Measurements from ENCODE around the gene LY6G6F.
"Not testable (repeated sequence)": the region's sequence is repeated elsewhere in the genome, so short reads cannot be mapped to it uniquely, and the experiment has no call there.

LY6G6F gene

DNA sequence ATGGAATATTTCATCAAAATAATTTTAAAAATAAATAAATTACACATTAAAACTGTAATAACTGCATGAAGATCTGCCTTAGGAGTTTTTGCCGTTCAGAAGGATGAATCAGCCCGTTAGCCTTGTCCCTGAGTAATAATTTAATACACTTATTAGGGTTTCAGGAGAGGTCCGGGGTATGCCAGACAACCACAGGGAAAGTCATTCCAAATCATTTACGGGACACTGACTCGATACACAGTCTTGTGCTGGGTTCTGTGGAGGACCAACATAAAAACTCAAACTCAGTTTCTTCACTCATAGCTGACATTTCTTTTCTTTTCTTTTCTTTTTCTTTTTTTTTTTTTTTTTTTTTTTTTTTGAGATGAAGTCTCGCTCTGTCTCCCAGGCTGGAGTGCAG lies 735 bp upstream of the LY6G6F start:
- DNase-seq: no peak

DNA sequence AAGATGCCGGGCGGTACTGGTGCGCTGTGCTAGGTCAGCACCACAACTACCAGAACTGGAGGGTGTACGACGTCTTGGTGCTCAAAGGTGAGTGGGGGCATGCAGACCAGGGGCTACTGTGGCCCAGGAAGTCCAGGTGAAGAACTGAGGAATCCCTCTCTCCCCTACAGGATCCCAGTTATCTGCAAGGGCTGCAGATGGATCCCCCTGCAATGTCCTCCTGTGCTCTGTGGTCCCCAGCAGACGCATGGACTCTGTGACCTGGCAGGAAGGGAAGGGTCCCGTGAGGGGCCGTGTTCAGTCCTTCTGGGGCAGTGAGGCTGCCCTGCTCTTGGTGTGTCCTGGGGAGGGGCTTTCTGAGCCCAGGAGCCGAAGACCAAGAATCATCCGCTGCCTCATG lies 1.0 kb downstream of the LY6G6F start:
- no peak for DNase-seq

DNA sequence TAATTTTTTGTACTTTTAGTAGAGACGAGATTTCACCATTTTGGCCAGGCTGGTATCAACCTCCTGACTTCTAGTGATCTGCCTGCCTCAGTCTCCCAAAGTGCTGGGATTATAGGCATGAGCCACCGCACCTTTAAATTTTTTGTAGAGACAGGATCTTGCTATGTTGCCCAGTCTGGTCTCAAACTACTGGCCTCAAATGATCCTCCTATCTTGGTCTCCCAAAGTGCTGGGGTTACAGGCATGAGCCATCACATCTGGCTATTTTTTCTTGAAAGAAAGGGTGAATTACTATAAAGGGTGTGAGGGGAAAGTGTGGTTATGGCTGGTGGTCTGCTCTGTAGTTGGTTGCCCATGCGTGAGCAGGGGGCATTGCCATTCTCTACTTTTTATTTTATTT lies 1.6 kb downstream of the LY6G6F start:
- no peak for DNase-seq

DNA sequence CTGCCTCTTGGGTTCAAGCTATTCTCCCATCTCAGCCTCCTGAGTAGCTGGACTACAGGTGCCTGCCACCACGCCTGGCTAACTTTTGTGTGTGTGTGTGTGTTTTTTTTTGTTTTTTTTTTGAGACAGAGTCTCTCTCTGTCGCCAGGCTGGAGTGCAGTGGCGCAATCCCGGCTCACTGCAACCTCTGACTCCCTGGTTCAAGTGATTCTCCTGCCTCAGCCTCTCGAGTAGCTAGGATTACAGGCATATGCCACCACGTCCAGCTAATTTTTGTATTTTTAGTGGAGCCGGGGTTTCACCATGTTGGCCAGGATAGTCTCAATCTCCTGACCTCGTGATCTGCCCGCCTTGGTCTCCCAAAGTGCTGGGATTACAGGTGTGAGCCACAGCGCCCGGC lies 2.5 kb downstream of the LY6G6F start:
- not testable (repeated sequence) for DNase-seq

DNA sequence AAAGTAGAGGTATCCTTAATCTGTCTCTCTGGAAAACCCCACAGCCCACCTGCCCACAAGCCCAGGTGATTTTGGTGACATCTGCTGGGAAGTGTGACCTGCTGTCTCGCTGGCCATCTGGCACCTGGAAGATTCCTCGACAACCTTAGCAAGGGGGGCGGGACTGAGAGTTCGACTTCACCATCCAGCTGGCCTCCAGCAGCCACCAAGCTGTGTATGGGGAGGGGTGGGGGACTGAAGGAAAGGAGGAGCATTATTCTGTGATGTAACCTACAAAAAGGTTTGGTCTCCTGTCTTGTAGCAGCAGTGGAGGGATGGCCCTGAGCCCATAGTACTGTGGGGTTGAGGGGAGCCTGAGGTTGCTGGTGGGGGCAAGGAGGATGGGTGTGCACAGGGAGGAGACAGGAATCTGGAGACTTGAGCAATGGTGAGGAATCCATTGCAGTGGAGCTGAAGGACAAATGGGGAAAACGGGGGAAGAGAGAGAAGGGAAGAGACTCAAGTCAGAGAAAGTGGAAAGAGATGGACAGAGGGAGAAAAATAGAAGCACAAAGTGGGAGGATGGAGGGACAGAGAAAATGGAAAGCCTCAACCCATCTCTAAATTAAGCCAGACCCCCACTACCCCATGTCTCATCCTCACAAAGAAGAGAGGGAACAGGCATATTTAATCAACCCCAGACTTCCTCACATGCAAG lies 4.0 kb downstream of the LY6G6F start:
- DNase-seq: no peak

DNA sequence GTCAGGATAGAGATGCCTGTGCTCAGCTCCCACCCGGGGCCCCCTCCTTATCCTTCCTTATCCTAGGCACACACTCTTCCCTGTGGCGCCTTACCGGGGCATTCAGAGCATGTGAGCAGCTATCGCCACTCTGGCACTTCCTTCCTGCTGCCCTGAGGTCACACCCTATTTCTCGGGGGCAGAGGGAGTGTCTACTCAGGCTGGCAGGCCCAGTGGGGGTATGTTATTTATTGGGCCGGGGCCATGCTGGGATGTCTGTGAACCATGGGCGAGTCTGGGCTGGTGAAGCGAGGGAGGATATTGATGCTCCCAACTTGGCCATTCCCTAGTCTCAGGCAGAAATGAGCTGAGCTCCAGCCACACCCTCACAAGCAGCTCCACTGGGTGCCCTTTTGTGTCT lies 4.6 kb downstream of the LY6G6F start:
- DNase-seq: no peak

DNA sequence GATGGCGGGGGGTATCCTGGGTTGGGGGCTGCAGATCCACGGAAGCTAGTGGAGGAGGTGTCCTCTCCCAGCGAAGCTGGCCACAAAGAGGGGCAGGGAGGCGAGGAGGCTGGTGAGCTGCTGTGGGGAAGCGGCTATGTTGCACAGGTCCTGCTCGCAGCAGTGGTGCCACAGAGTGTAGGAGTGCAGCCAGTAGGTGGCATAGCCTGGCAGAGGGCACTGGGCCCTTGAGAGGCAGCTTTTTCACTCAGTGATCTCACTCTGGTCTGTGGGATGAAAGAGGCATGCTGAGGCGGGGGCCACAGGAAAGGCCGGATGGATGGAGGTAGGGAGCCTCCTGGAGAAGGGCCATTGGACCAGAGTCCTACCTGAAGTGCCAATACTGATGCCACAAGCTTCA lies 5.6 kb downstream of the LY6G6F start:
- no peak for DNase-seq

DNA sequence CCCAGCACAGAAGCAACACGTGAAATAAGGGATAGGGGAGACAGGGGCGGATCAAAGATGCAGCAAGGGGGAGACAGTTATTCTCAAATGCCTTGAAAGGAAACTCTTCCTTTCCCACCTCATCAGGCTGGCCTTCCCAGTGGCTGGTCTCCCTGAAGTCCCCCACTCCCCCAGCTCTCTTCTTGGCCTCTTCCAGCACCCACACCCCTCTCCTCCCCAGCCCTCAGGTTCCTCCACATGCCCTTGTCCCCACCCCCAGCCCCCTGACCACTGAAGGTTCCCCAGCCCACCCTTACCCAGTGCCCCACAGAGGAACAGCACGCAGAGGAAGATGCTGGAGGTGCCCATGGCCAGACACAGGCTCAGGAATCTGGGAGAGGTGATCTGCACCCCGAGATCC lies 6.8 kb downstream of the LY6G6F start:
- no peak for DNase-seq

DNA sequence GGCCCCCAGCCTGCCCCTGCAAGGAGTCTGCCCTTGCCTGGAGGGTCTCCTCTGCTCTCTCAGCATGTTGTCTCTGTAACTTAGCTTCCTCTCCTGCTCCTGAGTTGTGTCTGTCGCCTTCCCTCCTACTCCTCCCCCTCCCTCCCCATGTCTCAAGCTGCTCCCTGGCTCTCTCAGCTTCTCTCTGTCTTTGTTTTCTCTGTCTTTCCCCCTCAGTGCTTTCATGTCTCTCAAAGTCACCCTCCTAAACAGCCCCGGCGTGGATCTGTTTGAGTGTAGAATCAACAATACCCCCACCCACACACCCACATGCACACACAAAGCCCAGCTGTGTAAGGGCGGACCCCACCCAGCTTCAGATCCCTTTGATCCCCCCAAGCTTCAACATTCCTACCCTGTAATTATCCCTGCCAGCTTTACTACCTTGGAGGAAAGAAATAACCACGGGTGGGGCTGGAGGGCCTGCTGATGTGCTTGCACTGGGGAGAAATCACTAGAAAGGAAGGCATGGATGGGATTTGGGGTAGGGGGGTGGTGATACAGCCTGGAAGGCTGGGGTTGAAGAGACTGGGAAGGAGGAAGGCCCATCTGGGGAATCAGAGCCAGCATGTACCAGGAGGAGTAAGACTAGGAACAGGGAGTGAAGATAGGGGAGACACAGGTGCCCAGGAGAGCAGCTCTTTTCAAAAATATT lies 7.5 kb downstream of the LY6G6F start:
- DNase-seq: no peak

DNA sequence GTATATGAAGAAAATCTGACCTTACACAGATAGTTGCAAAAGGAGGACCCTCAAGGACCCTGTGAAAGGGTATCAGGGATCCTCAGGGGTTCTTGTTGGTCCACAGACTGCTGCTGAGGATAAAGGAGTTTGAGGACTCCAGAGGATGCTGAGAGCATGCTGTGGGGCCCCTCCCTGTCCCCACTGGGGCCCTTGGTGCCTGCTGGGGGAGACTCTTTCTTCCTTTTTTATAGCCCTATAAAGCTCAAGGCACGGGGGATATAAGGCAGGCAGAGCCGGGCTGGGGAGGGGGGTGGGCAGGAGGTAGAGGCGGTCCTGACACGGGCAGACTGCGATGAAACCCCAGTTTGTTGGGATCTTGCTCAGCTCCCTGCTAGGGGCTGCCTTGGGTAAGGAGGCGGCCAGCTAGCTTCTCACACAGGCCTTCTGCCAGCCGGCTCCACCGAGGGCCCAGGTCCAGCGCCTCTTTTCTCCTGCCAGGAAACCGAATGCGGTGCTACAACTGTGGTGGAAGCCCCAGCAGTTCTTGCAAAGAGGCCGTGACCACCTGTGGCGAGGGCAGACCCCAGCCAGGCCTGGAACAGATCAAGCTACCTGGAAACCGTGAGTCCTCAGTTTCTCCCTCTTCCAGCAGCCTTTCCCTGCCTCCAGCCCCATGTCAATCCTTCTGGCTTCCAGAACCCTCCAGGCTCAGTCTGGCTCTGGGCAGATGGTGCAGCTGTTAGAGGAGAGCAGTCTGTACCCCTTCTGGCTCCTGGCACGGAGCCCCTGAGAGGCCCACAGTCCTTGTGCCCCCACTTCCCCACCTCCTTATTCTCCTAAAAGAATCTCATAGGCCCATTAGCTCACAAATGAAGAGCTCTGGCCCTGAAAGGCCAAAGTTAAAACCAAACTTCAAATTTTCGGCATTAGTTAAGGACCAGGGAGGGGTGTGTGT lies 8.6 kb downstream of the LY6G6F start, which contains the start of gene LY6G6D:
LY6G6D (plus strand) TSS at position 327 of the 937 bp plus-strand sequence; CDS start at position 335, 8 bp downstream.
- DNase-seq: no peak

DNA sequence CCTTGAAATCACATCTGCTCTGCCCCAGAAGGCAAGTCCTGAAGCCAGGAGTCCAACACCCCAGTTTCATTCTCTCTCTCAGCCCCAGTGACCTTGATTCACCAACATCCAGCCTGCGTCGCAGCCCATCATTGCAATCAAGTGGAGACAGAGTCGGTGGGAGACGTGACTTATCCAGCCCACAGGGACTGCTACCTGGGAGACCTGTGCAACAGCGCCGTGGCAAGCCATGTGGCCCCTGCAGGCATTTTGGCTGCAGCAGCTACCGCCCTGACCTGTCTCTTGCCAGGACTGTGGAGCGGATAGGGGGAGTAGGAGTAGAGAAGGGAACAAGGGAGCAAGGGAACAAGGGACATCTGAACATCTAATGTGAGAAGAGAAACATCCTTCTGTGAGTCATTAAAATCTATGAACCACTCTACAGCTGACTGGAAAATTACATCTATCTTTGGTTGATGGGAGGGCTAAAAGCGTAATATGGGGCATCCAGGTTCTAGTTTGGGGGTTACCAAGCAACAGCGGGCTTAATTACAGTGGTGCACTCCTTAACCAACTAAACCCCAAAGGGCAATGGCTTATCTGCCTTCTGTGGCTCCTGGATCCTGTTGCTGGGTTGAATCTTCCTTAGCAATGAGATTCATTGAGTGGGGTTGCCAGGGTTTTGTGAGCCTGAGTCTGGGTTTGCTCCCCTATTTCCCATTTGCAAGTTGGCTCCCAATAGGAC lies 11.0 kb downstream of the LY6G6F start:
- no peak for DNase-seq

DNA sequence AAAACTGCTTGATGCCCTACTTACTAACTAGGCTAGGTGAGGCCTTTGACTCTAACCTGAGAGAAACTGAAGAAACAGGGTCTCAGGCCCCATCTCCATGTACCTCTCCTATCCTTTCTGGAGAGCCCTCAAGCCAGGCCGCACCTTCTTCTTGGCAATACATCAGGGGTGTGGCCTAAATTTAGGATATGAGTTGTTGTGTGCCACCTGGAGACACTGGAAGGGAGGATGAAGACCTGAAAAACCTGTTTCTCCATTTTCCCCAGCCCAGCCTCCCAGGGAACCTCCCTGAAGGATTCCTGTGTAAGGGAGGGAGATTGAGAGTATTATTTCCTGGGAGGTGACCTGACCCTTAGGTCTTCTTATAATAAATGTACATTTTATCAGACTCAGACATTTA lies 11.6 kb downstream of the LY6G6F start:
- DNase-seq: no peak

DNA sequence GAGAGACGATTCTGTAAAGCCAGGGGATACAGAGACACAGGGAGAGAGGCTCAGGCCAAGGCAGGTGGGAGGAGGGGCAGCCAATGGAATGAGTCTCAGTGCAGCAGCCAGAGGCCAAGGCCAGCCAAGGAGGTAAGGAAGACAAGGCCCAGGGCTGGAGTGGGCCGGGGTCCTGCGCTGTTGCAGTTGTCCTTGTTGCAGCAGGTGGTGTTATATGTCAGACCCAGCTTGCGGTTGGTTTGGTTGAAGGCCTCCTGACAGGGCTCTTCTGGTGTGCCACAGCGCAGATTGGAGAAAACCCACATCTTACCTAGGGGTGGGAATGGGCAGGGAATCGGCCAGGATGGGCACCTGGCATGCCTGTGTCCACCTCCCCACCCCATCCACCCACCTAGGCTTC lies 12.3 kb downstream of the LY6G6F start:
- DNase-seq: no peak

DNA sequence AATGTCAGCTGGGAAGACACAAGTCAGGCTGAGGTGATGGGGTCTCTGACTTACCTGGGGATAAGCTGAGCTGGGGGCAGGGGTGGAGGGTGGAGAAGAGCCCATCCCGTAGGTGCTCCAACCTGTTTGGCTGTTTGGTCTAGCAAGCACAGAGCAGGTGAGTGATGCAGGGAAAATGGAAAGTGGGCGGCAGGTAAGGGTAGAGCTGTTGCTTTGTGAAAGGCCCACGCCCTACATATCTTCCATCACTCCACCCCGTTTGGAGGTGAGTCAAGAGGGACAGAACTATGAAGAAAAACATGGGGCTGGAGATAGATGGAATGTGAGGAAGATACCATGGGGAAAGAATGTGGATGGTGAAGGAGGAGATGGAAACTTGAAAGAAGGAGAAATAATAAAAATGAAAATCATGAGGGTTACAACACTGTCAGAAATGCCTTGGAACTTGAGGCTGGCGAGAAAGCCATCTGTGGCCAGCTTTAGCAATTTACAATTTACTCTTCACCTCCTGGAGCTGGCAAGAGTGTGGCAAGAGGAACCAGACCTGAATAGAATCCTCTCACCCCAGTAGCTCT lies 13.6 kb downstream of the LY6G6F start:
- no peak for DNase-seq

DNA sequence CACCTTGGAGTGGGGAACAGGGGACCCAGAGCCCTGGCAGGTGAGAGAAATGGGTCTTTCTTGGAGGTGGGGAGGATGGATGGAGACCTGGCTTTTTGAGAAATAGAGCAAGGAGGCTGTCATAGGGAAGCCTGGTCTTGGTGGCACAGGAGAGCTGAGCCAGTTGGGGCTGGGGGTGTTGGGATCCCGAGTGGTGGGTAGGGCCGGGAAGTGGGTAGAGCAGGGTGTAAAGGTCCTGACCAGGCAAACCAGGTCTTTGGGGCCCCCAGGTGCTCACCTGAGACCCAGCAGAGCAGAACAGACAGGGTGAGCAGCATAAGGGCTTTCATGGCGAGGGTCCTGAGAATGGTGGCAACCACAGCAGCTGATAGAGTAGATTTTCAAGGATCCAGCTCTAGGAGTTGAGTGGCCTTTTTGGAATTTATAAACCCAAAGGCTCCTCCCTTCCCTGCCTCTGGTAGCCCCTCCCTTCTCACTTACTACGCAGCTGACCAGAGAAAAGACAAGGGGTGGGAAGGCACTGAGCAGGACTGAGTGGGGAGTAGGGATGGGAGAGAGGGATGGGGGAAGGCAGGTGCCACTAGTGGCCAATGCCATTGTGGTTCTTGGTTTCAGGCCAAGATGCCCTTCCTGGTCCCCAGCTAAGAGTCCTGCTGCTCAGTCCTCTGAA lies 14.8 kb downstream of the LY6G6F start, which contains the start of gene LY6G6C:
LY6G6C (minus strand) TSS at position 396 of the 670 bp plus-strand sequence; CDS start at position 329, 67 bp downstream.
- no peak for DNase-seq

DNA sequence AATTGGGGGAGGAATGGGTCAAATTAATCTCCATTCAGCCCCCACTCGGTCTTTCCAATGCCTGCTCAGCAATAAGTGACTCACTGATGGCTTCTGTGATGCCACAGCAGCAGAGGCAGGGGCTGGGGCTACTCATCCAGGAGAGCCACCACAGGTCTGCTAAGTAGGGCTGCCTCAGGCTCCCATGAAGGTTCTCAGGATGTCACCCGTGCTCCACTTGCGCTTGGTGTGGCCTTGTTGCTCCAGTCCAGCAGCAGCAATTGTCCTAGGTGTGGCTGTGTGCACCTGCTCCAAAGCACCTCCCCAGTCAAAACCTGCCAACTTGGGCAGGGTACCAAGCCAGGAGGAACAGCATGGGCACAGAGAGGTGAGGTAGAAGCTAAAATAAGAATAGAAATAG lies 15.5 kb downstream of the LY6G6F start:
- no peak for DNase-seq

DNA sequence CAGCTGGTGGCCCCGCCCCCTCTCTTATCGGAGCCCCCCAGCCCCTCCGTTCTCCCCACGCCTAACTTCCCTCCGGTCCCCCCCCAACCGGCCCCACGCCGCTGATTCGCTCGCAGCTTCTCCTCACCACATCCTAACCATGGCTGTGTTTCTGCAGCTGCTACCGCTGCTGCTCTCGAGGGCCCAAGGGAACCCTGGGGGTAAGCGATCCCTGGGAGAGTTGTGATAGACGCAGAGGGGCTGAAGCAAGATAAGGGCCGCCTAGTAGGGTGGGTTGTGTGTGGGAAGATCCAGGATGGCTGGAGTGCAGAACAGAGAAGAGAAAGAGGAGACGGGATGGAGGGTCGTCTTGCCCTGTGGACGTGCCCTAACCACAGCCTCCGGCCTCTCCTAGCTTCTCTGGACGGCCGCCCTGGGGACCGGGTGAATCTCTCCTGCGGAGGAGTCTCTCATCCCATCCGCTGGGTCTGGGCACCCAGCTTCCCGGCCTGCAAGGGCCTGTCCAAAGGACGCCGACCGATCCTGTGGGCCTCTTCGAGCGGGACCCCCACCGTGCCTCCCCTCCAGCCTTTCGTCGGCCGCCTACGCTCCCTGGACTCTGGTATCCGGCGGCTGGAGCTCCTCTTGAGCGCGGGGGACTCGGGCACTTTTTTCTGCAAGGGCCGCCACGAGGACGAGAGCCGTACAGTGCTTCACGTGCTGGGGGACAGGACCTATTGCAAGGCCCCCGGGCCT lies 16.7 kb downstream of the LY6G6F start, which contains the start of gene MPIG6B:
MPIG6B (plus strand) TSS at position 129 of the 735 bp plus-strand sequence; CDS start at position 140, 11 bp downstream.
- no peak for DNase-seq

DNA sequence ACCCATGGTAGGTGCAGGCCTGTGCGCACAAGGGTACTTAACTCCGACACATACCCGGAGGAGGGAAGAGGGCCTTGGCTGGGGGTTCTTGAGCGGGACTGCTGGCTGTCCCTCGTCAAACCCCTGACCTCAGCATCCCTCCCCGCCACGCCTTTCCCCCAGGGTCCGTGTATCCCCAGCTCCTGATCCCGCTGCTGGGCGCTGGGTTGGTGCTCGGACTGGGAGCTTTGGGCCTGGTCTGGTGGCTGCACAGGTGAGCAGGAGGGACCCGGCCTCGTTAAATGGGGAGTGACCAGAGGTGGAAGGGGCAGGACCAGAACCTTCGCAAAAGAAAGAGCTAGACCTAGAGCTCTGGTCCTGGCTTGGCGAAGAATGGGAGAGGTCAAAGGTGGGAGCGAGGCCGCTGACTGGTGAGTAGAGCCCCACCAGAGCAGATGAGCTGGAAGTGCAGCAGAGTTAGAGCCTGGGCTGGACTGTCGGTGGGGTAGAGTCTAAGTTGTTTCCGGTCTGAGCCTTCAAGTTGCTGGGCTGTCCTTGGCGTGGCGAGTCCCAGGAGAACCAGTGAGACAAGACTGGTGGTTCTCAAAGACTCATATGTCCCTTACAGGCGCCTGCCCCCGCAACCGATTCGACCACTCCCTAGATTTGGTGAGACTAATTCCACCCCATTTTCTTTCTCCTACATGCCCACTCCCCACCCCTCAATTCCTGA lies 17.5 kb downstream of the LY6G6F start:
- DNase-seq: no peak

DNA sequence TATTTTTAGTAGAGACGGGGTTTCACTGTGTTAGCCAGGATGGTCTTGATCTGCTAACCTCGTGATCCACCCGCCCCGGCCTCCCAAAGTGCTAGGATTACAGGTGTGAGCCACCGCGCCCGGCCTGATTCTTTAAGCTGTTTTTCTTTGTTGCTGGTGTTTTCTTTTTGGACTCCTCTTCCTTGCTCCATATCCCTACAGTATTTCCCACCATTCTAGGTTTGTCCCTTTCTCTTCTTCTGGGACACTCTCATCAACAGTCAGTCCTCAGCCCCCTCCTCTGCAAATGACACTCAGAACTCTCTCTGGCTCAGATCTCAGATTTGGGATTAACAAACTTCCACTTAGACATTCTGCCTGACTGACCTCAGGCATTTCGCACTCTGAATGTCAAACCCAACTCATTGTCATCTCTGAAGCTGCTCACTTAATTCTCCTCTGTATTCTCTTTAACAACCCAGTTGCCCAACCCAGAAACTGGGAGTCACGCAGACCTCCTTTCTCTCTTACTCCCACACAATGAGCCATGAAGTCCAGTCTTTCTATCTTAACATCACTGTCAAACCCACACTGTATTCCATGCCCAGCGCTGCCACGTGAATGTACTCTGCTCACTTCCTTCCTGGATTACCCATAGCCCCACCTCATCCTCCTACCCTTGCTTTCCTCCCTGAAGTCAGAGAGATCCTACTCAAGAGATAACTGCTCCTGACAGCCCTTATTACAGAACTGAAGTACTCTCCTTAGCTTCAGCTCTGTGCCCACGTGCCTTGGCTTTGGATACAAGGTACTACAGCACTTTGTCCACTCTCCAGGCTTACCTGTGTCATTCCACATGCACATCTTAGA lies 19.1 kb downstream of the LY6G6F start:
- DNase-seq: no peak

Data from DMS 273 treated with DMSO at 0.1 percent for 48 hours (cell line).